Uterus (tissue), 4 donors: ENCODE measurements around the gene STK11. TPM values are rescaled to one million over a fixed set of nuclear protein-coding genes. Genes with fewer than 3 reads are reported as not detected.

Experiments
- DNase-seq, 2 donors: peaks; one replicate each; pipeline ENCODE4 v3.0.0-alpha.2; 2019 to 2020
- H3K27ac ChIP-seq, 2 donors: fragments of 200-600 bp; sonication (generic); 1 replicate in 1 of 2; 2 replicates in 1 of 2; pipeline ENCODE4 v1.5.1; 2016 to 2018
- H3K27me3 ChIP-seq, 2 donors: fragments of 200-600 bp; sonication (generic); one replicate each; pipeline ENCODE4 v1.5.1; 2018 to 2019; ENCODE audit warnings: control low read depth in 1 of 2
- H3K36me3 ChIP-seq, 2 donors: fragments of 200-600 bp; sonication (generic); one replicate each; pipeline ENCODE4 v1.5.1; 2019; ENCODE audit warnings: control low read depth in 1 of 2
- H3K4me1 ChIP-seq, 2 donors: fragments of 200-600 bp; sonication (generic); one replicate each; pipeline ENCODE4 v1.5.1; 2018 to 2019; ENCODE audit warnings: control low read depth in 1 of 2
- H3K4me3 ChIP-seq, 2 donors: fragments of 200-600 bp; sonication (generic); 1 replicate in 1 of 2; 2 replicates in 1 of 2; pipeline ENCODE4 v1.5.1; 2018 to 2019; ENCODE audit warnings: mild to moderate bottlenecking in 1 of 2
- H3K9me3 ChIP-seq, 2 donors: fragments of 200-600 bp; sonication (generic); one replicate each; pipeline ENCODE4 v1.5.1; 2019; ENCODE audit warnings: control low read depth in 1 of 2
- POLR2A ChIP-seq, 2 donors: fragments of 450-650 bp; IDR thresholded peaks; one replicate each; pipeline ENCODE4 v1.6.1; 2016; ENCODE audit warnings: antibody characterized with exemption in 2 of 2, mild to moderate bottlenecking in 1 of 2, moderate library complexity in 1 of 2
- intact Hi-C: fragments of 100-400 bp; cut with DNase I; formaldehyde crosslinking; loops from one replicate; pipeline ENCODE4 v1.15.1; 2023; ENCODE audit warnings: low total_unique reads
- total RNA-seq, 4 donors: library from RNA; depleted of rRNA in 3 of 4; stranded (reverse); fragments of >200 nt in 3 of 4; gene quantifications; one replicate each; pipeline versions ENCODE4 v1.1.0 to v1.2.4, GENCODE V29; 2014 to 2023
- TF ChIP-seq, protein P1 (sequence below), 4 experiments: fragments of 200-600 bp in 2 of 4; fragments of 450-650 bp in 2 of 4; sonication (generic) in 2 of 4; IDR thresholded peaks; one replicate each; pipeline ENCODE4 v1.5.1; 2016 to 2019; ENCODE audit warnings: antibody characterized with exemption in 4 of 4, mild to moderate bottlenecking in 2 of 4, moderate library complexity in 1 of 4
- donor health status: DM: yes; HTN: yes; CAD: no.

STK11 gene
- total RNA-seq, 4 donors from 2014 or later, result 17.4 to 62.8 (median 43.3) TPM

DNA sequence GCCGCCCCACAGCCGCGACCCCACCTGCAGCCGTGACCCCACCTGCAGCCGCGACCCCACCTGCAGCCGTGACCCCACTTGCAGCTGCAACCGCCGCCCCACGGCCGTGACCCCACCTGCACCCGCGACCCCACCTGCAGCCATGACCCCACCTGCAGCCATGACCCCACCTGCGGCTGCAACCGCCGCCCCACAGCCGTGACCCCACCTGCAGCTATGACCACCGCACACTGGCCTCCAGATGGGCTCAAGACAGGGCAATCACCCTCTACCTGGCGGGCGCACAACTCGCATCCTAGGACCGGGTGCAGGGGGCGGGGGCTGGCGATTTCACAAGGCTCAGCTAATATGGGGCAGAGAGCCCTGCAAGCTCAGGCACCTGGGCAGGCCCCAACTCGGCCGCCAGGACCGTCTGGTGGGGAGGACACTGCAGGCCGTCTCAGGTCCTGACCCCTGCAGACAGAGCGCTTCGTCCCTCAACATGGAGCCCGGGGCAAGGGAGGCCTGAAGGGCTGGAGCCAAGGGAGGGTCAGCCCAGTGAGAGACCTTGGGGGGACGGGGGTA, 46.6 kb upstream of the STK11 start:
- Histone ChIP-seq H3K27me3 (no peaks in the 10 kb centered on the region), H3K36me3 (no peaks in the 10 kb centered on the region), H3K9me3 (no peaks in the 10 kb centered on the region), H3K4me1 (peaks cover 0 to 17% of the 10 kb centered on the region in 2 donors), H3K4me3 (no peak overlapping the region), H3K27ac (no peak overlapping the region)
- intact Hi-C loops, result no loop called here
- no peak for TF ChIP-seq POLR2A (IDR thresholded peaks at IDR 0.05)
- TF ChIP-seq, protein P1, sequence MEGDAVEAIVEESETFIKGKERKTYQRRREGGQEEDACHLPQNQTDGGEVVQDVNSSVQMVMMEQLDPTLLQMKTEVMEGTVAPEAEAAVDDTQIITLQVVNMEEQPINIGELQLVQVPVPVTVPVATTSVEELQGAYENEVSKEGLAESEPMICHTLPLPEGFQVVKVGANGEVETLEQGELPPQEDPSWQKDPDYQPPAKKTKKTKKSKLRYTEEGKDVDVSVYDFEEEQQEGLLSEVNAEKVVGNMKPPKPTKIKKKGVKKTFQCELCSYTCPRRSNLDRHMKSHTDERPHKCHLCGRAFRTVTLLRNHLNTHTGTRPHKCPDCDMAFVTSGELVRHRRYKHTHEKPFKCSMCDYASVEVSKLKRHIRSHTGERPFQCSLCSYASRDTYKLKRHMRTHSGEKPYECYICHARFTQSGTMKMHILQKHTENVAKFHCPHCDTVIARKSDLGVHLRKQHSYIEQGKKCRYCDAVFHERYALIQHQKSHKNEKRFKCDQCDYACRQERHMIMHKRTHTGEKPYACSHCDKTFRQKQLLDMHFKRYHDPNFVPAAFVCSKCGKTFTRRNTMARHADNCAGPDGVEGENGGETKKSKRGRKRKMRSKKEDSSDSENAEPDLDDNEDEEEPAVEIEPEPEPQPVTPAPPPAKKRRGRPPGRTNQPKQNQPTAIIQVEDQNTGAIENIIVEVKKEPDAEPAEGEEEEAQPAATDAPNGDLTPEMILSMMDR (IDR thresholded peaks at IDR 0.05), result no peak
- no peak for DNase-seq

DNA sequence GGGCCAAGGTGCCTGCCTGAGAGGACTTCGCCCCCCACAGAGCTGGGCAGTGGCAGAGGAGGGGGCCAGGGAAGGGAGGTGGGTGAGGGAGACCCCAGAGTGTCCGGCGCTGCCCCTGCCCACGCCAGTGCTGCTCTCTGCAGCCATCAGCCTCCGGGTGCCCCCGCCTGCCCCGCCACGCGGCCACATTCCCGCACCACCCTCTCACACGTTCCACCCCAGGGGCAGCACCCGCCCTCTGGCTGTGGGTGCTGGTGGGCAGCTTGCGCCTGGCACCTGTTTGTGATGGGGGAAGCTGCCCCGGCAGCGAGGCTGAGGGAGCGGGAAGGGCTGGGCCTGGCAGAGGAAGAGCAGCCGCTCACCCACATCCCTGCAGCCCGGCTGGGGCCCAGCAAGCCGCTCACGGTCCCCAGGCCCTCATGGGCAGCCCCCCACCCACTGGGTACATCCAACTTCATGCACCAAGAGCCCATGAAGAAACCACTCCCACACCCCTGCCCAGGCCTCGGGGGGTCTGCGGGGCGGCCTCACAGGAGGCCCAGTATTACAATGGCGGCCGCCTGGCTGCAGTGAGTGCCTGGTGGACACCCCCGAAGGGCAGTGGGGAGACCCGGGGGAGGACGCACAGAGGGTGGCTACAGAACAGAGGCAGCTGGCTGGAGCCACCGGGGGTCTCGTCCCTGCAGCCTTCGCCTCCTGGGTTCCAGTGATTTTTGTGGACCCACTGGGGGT, 45.5 kb upstream of the STK11 start:
- DNase-seq, result no peak
- Histone ChIP-seq H3K4me3 (no peak overlapping the region), H3K36me3 (no peaks in the 10 kb centered on the region), H3K27ac (no peak overlapping the region), H3K4me1 (peaks cover 0 to 10% of the 10 kb centered on the region in 2 donors), H3K27me3 (no peaks in the 10 kb centered on the region), H3K9me3 (no peaks in the 10 kb centered on the region)
- TF ChIP-seq POLR2A (IDR thresholded peaks at IDR 0.05), result no peak
- TF ChIP-seq, protein P1 (IDR thresholded peaks at IDR 0.05), result no peak
- intact Hi-C loops, result no loop called here

DNA sequence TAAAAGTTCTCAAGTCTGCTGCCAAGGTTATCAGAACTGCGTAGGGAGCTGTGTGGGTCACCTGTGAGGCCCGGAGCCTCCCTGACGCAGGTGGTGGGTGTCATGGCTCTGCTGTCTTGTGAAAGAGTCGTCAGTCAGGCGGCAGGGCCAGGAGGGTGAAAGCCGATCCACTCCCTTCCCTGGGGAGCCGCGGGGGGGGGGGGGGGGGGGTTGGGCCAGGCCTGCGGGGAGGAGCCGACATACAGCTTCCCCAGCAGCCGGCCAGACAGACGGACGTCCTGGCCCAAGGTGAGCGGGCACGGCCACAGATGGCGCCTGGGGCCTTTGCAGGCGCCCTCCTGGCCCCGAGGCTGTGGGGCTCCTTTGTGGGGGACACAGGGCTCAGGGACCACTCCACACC, 43.9 kb upstream of the STK11 start:
- no peak overlapping the region for H3K4me3 ChIP-seq
- intact Hi-C loops, result no loop called here
- no peak overlapping the region for H3K27ac ChIP-seq
- H3K27me3 ChIP-seq, result no peaks in the 10 kb centered on the region
- no peaks in the 10 kb centered on the region for H3K36me3 ChIP-seq
- TF ChIP-seq, protein P1 (IDR thresholded peaks at IDR 0.05), result no peak
- no peak for TF ChIP-seq POLR2A (IDR thresholded peaks at IDR 0.05)
- DNase-seq, result no peak
- H3K4me1 ChIP-seq, result peaks cover 0 to 4% of the 10 kb centered on the region in 2 donors
- no peaks in the 10 kb centered on the region for H3K9me3 ChIP-seq

DNA sequence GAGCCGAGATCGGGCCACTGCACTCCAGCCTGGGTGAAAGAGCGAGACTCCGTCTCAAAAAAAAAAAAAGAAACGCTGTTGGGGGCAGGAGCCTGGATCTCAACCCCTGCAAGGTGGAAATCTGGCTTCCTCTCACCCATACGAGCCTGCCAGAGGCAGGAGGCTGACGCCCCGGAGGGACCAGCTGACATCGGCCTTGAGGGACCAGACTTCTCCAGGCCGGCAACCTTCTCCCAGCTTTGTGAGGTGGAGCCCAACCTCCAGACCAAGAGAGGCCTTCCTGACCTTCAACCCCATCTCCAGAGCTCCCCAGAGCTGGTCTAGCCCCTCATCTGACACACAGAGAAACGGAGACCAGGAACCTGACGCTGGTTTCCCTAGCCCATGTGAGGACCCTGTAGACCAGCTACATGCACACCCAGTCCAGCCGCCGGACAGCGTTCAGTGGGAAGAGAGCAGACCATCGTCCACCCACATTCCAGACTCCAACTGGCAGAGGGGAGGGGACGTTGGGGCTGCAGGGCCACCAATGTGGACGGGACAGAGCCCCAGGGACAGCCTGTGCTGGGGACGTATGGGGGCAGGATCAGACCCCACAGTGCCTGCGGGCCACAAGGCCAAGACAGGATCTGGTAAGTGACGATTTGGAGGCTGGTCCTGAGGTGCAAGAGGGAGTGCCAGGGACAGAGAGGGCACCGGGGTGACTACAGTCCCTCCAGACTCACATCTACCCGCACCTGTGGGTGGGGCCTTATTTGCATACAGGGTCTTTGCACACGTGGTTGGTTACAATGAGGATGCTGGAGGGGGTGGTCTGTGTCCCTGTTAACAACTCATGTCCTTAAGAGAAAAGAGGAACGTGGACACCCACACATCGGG, 42.9 kb upstream of the STK11 start:
- H3K27me3 ChIP-seq, result no peaks in the 10 kb centered on the region
- no peaks in the 10 kb centered on the region for H3K36me3 ChIP-seq
- H3K4me3 ChIP-seq, result no peak overlapping the region
- no peak for TF ChIP-seq POLR2A (IDR thresholded peaks at IDR 0.05)
- DNase-seq, result no peak
- peaks cover 0 to 8% of the 10 kb centered on the region in 2 donors for H3K4me1 ChIP-seq
- intact Hi-C loops, result no loop called here
- no peaks in the 10 kb centered on the region for H3K9me3 ChIP-seq
- H3K27ac ChIP-seq, result no peak overlapping the region

DNA sequence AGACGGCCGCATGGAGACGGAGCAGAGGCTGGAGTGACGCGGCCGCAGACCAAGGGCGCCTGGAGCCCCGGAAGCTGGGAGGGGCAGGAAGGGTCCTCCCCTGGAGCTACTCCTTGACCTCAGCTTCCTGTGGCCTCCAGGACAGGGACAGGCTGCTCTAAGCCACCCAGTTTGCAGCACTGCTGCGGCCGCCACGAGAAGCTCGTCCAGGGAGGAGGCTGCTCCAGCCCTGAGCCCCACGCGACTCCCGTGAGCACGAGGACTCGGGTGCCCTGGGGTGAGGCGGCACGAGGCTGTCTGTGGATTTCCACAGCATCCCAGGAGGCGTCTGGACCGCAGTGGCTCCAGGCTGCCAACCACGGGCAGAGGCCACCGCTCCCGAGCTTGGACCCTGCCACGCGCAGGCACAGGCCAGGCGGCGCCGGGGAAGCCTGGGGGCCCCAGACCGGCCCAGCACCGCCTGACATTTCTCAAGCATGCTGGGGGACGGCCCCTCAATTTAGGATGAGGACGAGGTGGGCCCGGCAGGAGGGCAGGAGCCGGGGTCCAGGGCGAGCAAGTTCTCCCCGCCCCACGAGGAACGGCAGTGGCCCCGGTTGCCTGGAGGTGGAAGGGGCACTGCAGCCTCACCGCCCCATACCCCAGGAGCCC, 42.2 kb upstream of the STK11 start:
- intact Hi-C loops, result no loop called here
- no peak for DNase-seq
- Histone ChIP-seq H3K27me3 (no peaks in the 10 kb centered on the region), H3K27ac (no peak overlapping the region), H3K4me1 (peaks cover 0 to 15% of the 10 kb centered on the region in 2 donors), H3K9me3 (no peaks in the 10 kb centered on the region), H3K4me3 (no peak overlapping the region), H3K36me3 (no peaks in the 10 kb centered on the region)
- TF ChIP-seq, protein P1 (IDR thresholded peaks at IDR 0.05), result no peak
- TF ChIP-seq POLR2A (IDR thresholded peaks at IDR 0.05), result no peak
